Prostate gland (tissue), 2 donors: Measurements from ENCODE around the gene FGGY. TPM values are rescaled to one million over a fixed set of nuclear protein-coding genes. Genes with fewer than 3 reads are reported as not detected.

ENCODE experiments used
- DNase-seq: peaks from one replicate; pipeline ENCODE4 v3.0.0-alpha.2; 2019; ENCODE audit warnings: low spot score
- H3K27ac ChIP-seq, 2 donors: fragments of 200-600 bp; sonication (generic); 2 replicates each; pipeline ENCODE4 v1.5.1; 2017 to 2019
- H3K27me3 ChIP-seq: fragments of 200-600 bp; sonication (generic); replicated peaks from 2 replicates; pipeline ENCODE4 v1.5.1; 2019; ENCODE audit not compliant: insufficient read depth
- H3K36me3 ChIP-seq, 2 donors: fragments of 200-600 bp; sonication (generic); 1 replicate in 1 of 2; 2 replicates in 1 of 2; pipeline versions ENCODE4 v1.5.1 to v1.8.1; 2017 to 2019
- H3K4me1 ChIP-seq: fragments of 200-600 bp; sonication (generic); replicated peaks from 2 replicates; pipeline ENCODE4 v1.5.1; 2019
- H3K4me3 ChIP-seq, 2 donors: fragments of 200-600 bp; sonication (generic); 2 replicates each; pipeline ENCODE4 v1.5.1; 2017 to 2019
- H3K9me3 ChIP-seq: fragments of 200-600 bp; sonication (generic); 2 replicates; pipeline ENCODE4 v1.5.1; 2017
- POLR2A ChIP-seq: fragments of 450-650 bp; IDR thresholded peaks from one replicate; pipeline ENCODE4 v1.6.1; 2016; ENCODE audit warnings: antibody characterized with exemption, mild to moderate bottlenecking
- POLR2AphosphoS5 ChIP-seq: sonication (generic); formaldehyde crosslinking; IDR thresholded peaks from one replicate; pipeline ENCODE4 v1.6.1; 2017; ENCODE audit warnings: antibody characterized with exemption
- WGBS: methylation state at CpG from one replicate; pipeline ENCODE4 v1.1.5; 2018; 5-methylcytosine and 5-hydroxymethylcytosine counted together
- intact Hi-C: fragments of 100-400 bp; cut with DNase I; formaldehyde crosslinking; loops from one replicate; pipeline ENCODE4 v1.14.2; 2022
- total RNA-seq, 2 donors: library from RNA; depleted of rRNA; stranded (reverse); fragments of >200 nt; gene quantifications; one replicate each; pipeline ENCODE4 v1.1.0, GENCODE V29; 2016
- TF ChIP-seq, protein P1 (sequence below), 4 experiments: fragments of 200-600 bp in 2 of 4; fragments of 450-650 bp in 2 of 4; sonication (generic) in 2 of 4; IDR thresholded peaks; 1 replicate in 3 of 4; 2 replicates in 1 of 4; pipeline ENCODE4 v1.5.1; 2016 to 2019; ENCODE audit warnings: antibody characterized with exemption in 4 of 4, mild to moderate bottlenecking in 2 of 4, moderate library complexity in 2 of 4

Gene FGGY
- total RNA-seq, 2 donors from 2014 or later = 28.6 to 32.2 TPM

DNA sequence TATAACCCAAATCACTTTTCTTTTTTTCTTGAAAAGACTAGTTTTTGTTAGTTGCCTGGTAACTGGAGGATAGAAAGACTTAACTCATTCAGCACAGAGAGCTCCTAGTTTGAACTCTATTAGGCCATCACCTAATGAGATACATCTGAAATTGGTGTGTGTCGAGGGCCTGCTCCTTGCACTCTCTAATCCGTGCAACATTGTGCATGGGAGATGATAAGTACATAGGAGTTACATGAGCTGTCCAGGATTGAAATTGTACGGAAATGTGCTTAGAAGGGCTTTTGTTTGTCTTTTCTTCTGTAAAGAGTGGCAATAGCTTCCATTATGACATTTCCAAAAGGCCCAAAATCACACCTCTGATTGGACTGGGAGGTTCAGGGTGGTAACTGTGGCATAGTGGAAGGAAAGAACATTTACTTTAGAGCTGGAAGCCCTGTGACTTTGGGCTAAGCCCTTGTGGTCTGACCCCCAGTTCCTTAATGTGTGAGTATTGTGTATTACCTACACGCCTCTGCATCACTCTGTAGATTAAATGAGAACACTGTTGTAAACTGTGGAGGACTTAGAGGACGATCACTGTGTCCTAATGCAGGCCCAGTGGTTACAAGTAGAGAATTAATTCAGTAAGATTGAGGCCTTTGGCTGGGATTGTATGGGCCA is 71.2 kb downstream of the FGGY start:
- intact Hi-C loops = loop anchor here (5.0 kb wide), 1 partner anchor 46 kb away; no protein-coding TSS in a partner anchor
- H3K27ac ChIP-seq = no peak overlapping the region
- no peak for DNase-seq

DNA sequence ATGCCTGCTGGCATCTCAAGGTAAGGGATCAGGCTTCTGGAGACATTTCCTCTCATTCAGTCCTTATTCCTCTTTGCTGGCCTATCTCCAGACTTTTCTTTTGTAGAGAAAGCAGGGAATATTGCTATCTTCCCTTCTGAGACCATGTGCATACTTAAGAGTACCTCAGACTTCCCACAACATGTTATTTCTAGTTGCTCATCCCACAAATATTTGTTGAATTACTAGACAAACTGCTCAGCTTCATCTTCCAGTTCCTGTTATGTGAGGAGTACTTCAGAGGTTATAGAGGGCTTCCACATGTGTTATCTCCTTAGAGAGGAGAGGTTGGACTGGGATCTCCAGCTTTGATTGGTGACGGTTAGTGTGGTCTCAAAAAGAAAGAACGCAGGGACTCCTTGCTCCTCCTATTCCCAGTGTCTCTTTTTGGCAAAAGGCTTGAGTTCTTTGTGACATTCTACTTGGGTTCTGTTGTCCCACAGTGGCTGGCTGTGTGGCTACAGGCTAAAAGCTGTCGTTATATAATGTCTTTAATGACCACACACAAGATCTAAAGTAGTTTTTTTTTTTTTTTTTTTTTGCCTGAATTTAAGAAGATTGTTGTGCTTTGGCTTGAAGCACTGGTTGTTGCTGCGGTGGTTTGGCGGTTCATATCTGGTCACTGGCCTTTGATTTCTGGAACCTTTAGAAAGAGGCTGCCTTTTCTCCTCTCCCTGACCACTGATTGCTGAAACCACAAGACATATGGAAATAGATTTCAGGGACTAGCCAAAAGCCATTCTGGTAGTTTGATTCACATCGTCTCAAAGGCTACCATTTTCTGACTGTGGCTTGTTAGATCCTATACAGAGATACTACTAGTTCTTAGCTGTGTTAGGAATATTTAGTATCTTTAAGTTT is 78.7 kb downstream of the FGGY start:
- no peak for TF ChIP-seq POLR2A
- TF ChIP-seq POLR2AphosphoS5 = no peak
- TF ChIP-seq, protein P1, sequence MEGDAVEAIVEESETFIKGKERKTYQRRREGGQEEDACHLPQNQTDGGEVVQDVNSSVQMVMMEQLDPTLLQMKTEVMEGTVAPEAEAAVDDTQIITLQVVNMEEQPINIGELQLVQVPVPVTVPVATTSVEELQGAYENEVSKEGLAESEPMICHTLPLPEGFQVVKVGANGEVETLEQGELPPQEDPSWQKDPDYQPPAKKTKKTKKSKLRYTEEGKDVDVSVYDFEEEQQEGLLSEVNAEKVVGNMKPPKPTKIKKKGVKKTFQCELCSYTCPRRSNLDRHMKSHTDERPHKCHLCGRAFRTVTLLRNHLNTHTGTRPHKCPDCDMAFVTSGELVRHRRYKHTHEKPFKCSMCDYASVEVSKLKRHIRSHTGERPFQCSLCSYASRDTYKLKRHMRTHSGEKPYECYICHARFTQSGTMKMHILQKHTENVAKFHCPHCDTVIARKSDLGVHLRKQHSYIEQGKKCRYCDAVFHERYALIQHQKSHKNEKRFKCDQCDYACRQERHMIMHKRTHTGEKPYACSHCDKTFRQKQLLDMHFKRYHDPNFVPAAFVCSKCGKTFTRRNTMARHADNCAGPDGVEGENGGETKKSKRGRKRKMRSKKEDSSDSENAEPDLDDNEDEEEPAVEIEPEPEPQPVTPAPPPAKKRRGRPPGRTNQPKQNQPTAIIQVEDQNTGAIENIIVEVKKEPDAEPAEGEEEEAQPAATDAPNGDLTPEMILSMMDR (IDR thresholded peaks at IDR 0.05) = no peak
- intact Hi-C loops = no loop called here
- H3K9me3 ChIP-seq = no peaks in the 10 kb centered on the region
- H3K36me3 ChIP-seq = no peaks in the 10 kb centered on the region
- no peak overlapping the region for H3K4me3 ChIP-seq
- H3K27ac ChIP-seq = no peak overlapping the region
- H3K4me1 ChIP-seq = no peaks in the 10 kb centered on the region
- no peaks in the 10 kb centered on the region for H3K27me3 ChIP-seq
- 79% methylated on average over 6 of the region's 6 CpGs for WGBS
- DNase-seq = no peak

More for the DNA sequence above, 71.2 kb downstream of the FGGY start:
- 75% methylated on average over 5 of the region's 5 CpGs for WGBS
- Histone ChIP-seq H3K9me3 (no peaks in the 10 kb centered on the region), H3K4me3 (no peak overlapping the region), H3K36me3 (no peaks in the 10 kb centered on the region), H3K4me1 (peaks cover 3% of the 10 kb centered on the region), H3K27me3 (no peaks in the 10 kb centered on the region)
- TF ChIP-seq POLR2AphosphoS5 (no peak), POLR2A (no peak)
- TF ChIP-seq, protein P1 (IDR thresholded peaks at IDR 0.05) = no peak

DNA sequence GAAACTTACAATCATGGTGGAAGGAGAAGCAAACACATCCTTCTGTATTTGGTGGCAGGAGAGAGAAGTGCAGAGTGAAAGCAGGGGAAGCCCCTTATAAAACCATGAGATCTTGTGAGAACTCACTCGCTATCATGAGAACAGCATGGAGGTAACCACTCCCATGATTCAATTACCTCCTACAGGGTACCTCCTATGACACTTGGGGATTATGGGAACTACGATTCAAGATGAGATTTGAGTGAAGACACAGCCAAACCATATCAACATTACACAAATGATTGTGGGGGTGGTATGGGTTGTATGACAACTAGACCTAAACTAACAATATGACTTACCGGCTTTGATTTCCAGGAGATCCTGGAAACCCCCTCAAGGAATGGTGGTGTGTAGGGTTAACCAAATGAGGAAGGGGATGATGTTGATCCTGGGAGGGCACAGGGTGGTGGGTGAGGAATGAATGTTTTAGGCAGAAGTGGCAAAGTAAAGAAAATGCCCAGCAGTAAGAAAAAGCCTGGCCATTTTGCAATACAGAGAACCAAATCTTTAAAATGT is 80.5 kb downstream of the FGGY start:
- no peak overlapping the region for H3K27ac ChIP-seq
- no peak for DNase-seq
- H3K36me3 ChIP-seq = no peaks in the 10 kb centered on the region
- no peaks in the 10 kb centered on the region for H3K9me3 ChIP-seq
- no peaks in the 10 kb centered on the region for H3K4me1 ChIP-seq
- TF ChIP-seq POLR2AphosphoS5 (no peak), POLR2A (no peak)
- TF ChIP-seq, protein P1 (IDR thresholded peaks at IDR 0.05) = no peak
- intact Hi-C loops = no loop called here
- 97% methylated on average over 3 of the region's 3 CpGs for WGBS
- no peaks in the 10 kb centered on the region for H3K27me3 ChIP-seq
- H3K4me3 ChIP-seq = no peak overlapping the region

DNA sequence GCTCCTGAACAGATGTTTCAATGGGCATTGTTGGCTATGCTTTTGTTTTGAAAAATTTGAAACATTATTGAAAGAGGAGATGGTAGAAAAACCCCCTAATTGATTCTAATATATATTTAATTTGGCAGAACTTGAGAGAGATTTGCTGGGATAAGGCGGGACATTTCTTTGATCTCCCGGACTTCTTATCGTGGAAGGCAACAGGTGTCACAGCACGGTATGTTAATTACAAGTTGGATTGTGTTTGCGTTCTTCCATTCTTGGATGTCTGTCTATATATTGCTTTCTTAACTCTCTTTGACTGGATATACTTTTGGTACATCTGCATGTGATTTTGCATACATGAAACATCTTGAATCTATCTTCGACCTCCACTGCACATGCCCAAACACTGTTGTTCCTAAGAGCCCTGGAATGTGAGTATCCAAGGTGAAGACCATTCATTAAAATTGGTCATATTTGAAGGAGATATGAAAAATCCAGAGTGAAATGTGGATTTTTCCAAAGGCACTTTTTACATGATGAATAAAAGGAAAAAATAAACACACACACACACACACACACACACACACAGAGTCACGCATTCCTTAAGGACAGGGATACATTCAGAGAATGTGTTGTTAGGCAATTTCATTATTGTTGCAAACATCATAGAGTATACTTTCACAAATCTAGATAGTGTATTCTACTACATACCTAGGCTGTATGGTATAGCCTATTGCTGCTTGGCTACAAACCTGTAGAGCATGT is 81.9 kb downstream of the FGGY start:
- intact Hi-C loops = no loop called here
- WGBS = 61% methylated on average over 7 of the region's 7 CpGs
- TF ChIP-seq POLR2A = no peak
- no peak for TF ChIP-seq POLR2AphosphoS5
- TF ChIP-seq, protein P1 (IDR thresholded peaks at IDR 0.05) = no peak
- DNase-seq = no peak
- Histone ChIP-seq H3K27ac (no peak overlapping the region), H3K4me3 (no peak overlapping the region), H3K4me1 (no peaks in the 10 kb centered on the region), H3K9me3 (no peaks in the 10 kb centered on the region), H3K27me3 (no peaks in the 10 kb centered on the region), H3K36me3 (no peaks in the 10 kb centered on the region)
